ENCODE results near the gene SPI1.
A peak's percentile ranks its signal among the peaks of the same experiment; 100 is the strongest.

Gene SPI1

DNA sequence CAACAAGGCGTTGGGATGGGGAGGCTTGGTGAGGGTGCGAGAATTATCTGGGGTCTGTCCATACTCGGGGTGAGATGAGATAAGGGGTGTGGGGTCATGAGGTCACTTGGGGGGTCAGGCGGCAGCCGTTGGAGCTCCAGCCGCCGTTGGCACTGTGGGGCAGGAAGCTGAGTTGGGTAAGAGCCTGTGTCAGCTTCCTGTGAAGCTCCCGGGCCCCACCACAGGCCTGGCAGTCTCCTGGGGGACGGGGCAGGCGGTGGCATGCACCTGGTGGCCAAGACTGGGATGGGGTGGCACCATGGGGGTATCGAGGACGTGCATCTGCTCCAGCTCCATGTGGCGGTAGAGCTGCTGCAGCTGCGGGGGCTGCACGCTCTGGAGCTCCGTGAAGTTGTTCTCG is 18.8 kb downstream of the SPI1 start:
- Histone ChIP-seq H3K9me3 (ENCODE audit: control insufficient read depth in 2 of 2, low read length in 2 of 2) (no peaks in the 10 kb centered on the region), H3K27ac (ENCODE audit: low read depth in 2 of 2, low read length in 2 of 2) (no peak overlapping the region), H3K9ac (ENCODE audit: low read depth in 1 of 2, low read length in 2 of 2) (no peak overlapping the region), H3K27me3 (ENCODE audit: control insufficient read depth in 2 of 2, insufficient read depth in 2 of 2, low read length in 2 of 2) (no peaks in the 10 kb centered on the region), H3K4me1 (ENCODE audit: control insufficient read depth in 2 of 2, insufficient read depth in 2 of 2, low read length in 2 of 2) (peaks cover 0 to 5% of the 10 kb centered on the region in 2 donors), H3K4me3 (ENCODE audit: low read length in 2 of 2) (no peak overlapping the region), H3K36me3 (ENCODE audit: control insufficient read depth in 2 of 2, insufficient read depth in 2 of 2, low read length in 2 of 2) (peaks cover 0 to 3% of the 10 kb centered on the region in 2 donors)

GRCh38 chr11:47359162-47359561 is 19.2 kb downstream of the SPI1 start:
- Histone ChIP-seq H3K36me3 (ENCODE audit: control insufficient read depth in 2 of 2, insufficient read depth in 2 of 2, low read length in 2 of 2) (peaks cover 0 to 3% of the 10 kb centered on the region in 2 donors), H3K27me3 (ENCODE audit: control insufficient read depth in 2 of 2, insufficient read depth in 2 of 2, low read length in 2 of 2) (no peaks in the 10 kb centered on the region), H3K4me1 (ENCODE audit: control insufficient read depth in 2 of 2, insufficient read depth in 2 of 2, low read length in 2 of 2) (peaks cover 0 to 5% of the 10 kb centered on the region in 2 donors), H3K4me3 (ENCODE audit: low read length in 2 of 2) (no peak overlapping the region), H3K9ac (ENCODE audit: low read depth in 1 of 2, low read length in 2 of 2) (no peak overlapping the region), H3K27ac (ENCODE audit: low read depth in 2 of 2, low read length in 2 of 2) (no peak overlapping the region), H3K9me3 (ENCODE audit: control insufficient read depth in 2 of 2, low read length in 2 of 2) (no peaks in the 10 kb centered on the region)

GRCh38 chr11:47358731-47359051 is 19.7 kb downstream of the SPI1 start:
- Histone ChIP-seq H3K9ac (ENCODE audit: low read depth in 1 of 2, low read length in 2 of 2) (no peak overlapping the region), H3K9me3 (ENCODE audit: control insufficient read depth in 2 of 2, low read length in 2 of 2) (no peaks in the 10 kb centered on the region), H3K27ac (ENCODE audit: low read depth in 2 of 2, low read length in 2 of 2) (no peak overlapping the region), H3K4me3 (ENCODE audit: low read length in 2 of 2) (no peak overlapping the region), H3K36me3 (ENCODE audit: control insufficient read depth in 2 of 2, insufficient read depth in 2 of 2, low read length in 2 of 2) (peaks cover 0 to 3% of the 10 kb centered on the region in 2 donors), H3K4me1 (ENCODE audit: control insufficient read depth in 2 of 2, insufficient read depth in 2 of 2, low read length in 2 of 2) (peaks cover 0 to 5% of the 10 kb centered on the region in 2 donors), H3K27me3 (ENCODE audit: control insufficient read depth in 2 of 2, insufficient read depth in 2 of 2, low read length in 2 of 2) (no peaks in the 10 kb centered on the region)

DNA sequence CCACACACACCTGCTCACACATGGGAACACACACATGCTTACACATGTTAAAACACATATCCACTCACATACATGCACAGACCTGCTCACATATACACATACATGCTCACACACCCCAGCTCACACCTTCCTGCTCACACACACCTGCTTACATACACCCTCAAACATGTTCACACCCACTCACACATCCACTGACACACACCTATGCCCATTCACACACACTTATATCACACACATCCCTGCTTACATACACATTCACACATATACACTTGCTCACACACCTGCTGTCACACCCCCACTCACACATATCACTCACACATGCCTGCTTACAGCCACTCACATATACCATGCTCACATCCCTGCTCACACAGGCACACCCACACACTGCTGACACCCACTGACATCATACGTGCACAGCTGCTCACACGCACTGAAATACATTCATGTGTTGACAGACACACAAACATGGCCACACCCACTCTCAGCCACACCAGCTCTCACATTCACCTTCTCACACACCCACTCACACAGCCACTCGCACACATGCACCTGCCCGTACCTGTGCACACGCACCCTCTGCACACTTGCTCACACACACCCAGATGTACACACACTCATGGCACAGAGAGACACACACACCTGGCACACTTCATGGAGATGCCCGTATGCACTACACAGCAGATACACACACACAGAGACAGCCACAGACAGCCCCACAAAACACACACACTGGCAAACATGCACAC is 20.2 kb downstream of the SPI1 start:
- H3K4me1 ChIP-seq (ENCODE audit: control insufficient read depth in 2 of 2, insufficient read depth in 2 of 2, low read length in 2 of 2), result peaks cover 0 to 5% of the 10 kb centered on the region in 2 donors

DNA sequence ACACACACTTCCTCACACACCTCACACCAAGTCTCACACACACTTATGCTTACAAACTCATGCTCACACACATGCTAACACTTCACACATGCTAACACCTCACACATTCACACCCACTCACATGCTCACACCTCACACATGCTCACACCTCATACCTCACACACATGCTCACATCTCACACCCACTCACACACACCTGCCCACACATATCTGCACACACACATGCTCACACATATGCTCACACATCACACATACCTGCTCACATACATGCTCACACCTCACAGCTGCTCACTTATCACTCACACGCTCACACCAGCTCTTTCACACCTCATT is 21.4 kb downstream of the SPI1 start:
- Histone ChIP-seq H3K4me3 (ENCODE audit: low read length in 2 of 2) (no peak overlapping the region), H3K27me3 (ENCODE audit: control insufficient read depth in 2 of 2, insufficient read depth in 2 of 2, low read length in 2 of 2) (no peaks in the 10 kb centered on the region), H3K27ac (ENCODE audit: low read depth in 2 of 2, low read length in 2 of 2) (no peak overlapping the region), H3K9ac (ENCODE audit: low read depth in 1 of 2, low read length in 2 of 2) (no peak overlapping the region), H3K4me1 (ENCODE audit: control insufficient read depth in 2 of 2, insufficient read depth in 2 of 2, low read length in 2 of 2) (peaks cover 0 to 5% of the 10 kb centered on the region in 2 donors), H3K36me3 (ENCODE audit: control insufficient read depth in 2 of 2, insufficient read depth in 2 of 2, low read length in 2 of 2) (peaks cover 0 to 3% of the 10 kb centered on the region in 2 donors), H3K9me3 (ENCODE audit: control insufficient read depth in 2 of 2, low read length in 2 of 2) (no peaks in the 10 kb centered on the region)

More for the DNA sequence above, 20.2 kb downstream of the SPI1 start:
- H3K4me3 ChIP-seq (ENCODE audit: low read length in 2 of 2), result no peak overlapping the region
- no peak overlapping the region for H3K9ac ChIP-seq (ENCODE audit: low read depth in 1 of 2, low read length in 2 of 2)
- no peaks in the 10 kb centered on the region for H3K9me3 ChIP-seq (ENCODE audit: control insufficient read depth in 2 of 2, low read length in 2 of 2)
- peaks cover 0 to 3% of the 10 kb centered on the region in 2 donors for H3K36me3 ChIP-seq (ENCODE audit: control insufficient read depth in 2 of 2, insufficient read depth in 2 of 2, low read length in 2 of 2)
- no peak overlapping the region for H3K27ac ChIP-seq (ENCODE audit: low read depth in 2 of 2, low read length in 2 of 2)
- H3K27me3 ChIP-seq (ENCODE audit: control insufficient read depth in 2 of 2, insufficient read depth in 2 of 2, low read length in 2 of 2), result no peaks in the 10 kb centered on the region

DNA sequence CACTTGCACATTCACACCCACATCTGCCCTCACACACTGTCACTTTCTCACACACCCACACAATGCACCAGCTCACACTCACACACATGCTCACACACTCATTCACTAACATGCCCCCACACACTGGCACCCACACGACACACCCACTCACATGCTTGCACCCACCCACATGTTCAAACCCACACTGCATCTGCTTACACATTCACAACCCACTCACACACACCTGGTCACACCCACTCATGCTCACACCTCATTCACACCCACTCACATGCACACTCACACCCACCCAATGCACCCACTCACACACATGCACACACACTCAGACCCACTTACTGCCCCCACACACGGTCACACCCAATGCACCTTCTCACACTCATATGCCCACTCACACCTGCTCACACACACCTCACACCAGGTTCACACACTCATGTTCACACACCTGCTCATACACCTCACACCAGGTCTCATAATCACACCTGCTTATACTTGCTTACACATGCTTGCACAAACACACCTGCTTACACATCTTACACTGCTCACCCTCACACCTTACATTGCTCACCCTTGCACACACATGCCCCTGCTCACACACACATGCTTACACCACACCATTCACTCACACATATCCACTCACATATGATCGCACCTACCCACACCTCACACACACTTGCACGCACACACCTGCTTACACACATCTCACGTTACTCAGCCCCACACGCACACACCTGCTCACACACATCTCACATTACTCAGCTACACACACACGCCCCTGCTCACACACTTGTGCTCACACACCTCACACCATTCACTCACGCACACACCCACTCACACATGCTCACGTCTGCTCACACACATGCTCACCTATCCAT is 22.0 kb downstream of the SPI1 start:
- no peaks in the 10 kb centered on the region for H3K27me3 ChIP-seq (ENCODE audit: control insufficient read depth in 2 of 2, insufficient read depth in 2 of 2, low read length in 2 of 2)
- H3K4me3 ChIP-seq (ENCODE audit: low read length in 2 of 2), result no peak overlapping the region
- no peak overlapping the region for H3K27ac ChIP-seq (ENCODE audit: low read depth in 2 of 2, low read length in 2 of 2)
- H3K9ac ChIP-seq (ENCODE audit: low read depth in 1 of 2, low read length in 2 of 2), result no peak overlapping the region
- H3K36me3 ChIP-seq (ENCODE audit: control insufficient read depth in 2 of 2, insufficient read depth in 2 of 2, low read length in 2 of 2), result peaks cover 0 to 3% of the 10 kb centered on the region in 2 donors
- H3K9me3 ChIP-seq (ENCODE audit: control insufficient read depth in 2 of 2, low read length in 2 of 2), result no peaks in the 10 kb centered on the region
- H3K4me1 ChIP-seq (ENCODE audit: control insufficient read depth in 2 of 2, insufficient read depth in 2 of 2, low read length in 2 of 2), result peaks cover 0 to 5% of the 10 kb centered on the region in 2 donors

DNA sequence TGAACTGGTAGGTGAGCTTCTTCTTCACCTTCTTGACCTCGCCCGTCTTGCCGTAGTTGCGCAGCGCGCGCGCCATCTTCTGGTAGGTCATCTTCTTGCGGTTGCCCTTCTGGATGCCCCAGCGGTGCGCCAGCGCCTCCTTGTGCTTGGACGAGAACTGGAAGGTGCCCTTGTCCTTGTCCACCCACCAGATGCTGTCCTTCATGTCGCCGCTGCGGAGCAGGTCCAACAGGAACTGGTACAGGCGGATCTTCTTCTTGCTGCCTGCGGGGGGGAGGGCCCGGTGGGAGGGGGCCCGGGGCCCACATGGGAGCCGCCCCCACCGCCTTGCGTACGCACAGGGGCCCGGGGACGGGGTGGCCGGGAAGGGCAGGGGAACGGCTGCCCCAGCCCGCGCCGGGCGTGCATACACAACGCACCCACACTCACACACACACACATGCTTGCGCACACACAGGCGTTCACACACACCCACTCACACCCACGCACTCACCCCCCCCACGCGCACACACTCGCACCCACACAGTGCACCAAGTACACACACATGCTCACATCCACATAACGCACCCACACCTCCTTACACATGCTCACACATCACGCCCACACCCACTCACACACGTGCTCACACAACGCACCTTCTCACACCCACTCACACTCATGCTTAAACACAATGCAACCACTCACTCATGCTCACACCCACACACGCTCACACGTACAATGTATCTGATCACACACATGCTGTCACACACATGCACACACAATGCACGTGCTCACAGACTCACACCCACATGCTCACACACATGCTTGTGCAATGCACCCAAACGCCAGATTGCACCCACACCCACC is 22.8 kb downstream of the SPI1 start:
- Histone ChIP-seq H3K27me3 (ENCODE audit: control insufficient read depth in 2 of 2, insufficient read depth in 2 of 2, low read length in 2 of 2) (no peaks in the 10 kb centered on the region), H3K9me3 (ENCODE audit: control insufficient read depth in 2 of 2, low read length in 2 of 2) (no peaks in the 10 kb centered on the region), H3K9ac (ENCODE audit: low read depth in 1 of 2, low read length in 2 of 2) (peak overlapping the region in 1 of 2 donors; percentile 34), H3K4me1 (ENCODE audit: control insufficient read depth in 2 of 2, insufficient read depth in 2 of 2, low read length in 2 of 2) (peaks cover 0 to 5% of the 10 kb centered on the region in 2 donors), H3K27ac (ENCODE audit: low read depth in 2 of 2, low read length in 2 of 2) (no peak overlapping the region), H3K36me3 (ENCODE audit: control insufficient read depth in 2 of 2, insufficient read depth in 2 of 2, low read length in 2 of 2) (peaks cover 0 to 3% of the 10 kb centered on the region in 2 donors), H3K4me3 (ENCODE audit: low read length in 2 of 2) (peak overlapping the region; percentile 40 to 60)

DNA sequence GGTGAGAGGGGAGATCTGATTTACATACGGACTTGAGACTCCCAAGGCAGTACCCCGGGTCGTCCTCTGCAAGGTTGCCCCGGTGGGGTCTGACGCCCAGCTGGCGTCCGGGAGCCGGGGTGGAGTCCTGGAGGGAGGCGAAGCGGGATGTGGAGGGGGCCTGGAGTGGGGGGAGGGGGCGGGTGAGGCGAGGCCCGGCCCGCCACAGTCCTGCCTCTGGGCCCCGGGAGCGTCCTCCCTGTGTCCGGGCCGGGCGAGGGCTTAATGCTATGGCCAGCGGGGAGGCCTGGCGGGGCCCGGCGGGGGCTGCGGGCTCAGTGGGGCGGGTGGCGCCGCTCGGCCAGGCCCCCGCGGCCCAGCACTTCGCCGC is 23.4 kb downstream of the SPI1 start:
- Histone ChIP-seq H3K36me3 (ENCODE audit: control insufficient read depth in 2 of 2, insufficient read depth in 2 of 2, low read length in 2 of 2) (peaks cover 0 to 3% of the 10 kb centered on the region in 2 donors), H3K27me3 (ENCODE audit: control insufficient read depth in 2 of 2, insufficient read depth in 2 of 2, low read length in 2 of 2) (no peaks in the 10 kb centered on the region), H3K4me1 (ENCODE audit: control insufficient read depth in 2 of 2, insufficient read depth in 2 of 2, low read length in 2 of 2) (peaks cover 0 to 5% of the 10 kb centered on the region in 2 donors), H3K9ac (ENCODE audit: low read depth in 1 of 2, low read length in 2 of 2) (no peak overlapping the region), H3K9me3 (ENCODE audit: control insufficient read depth in 2 of 2, low read length in 2 of 2) (no peaks in the 10 kb centered on the region), H3K27ac (ENCODE audit: low read depth in 2 of 2, low read length in 2 of 2) (no peak overlapping the region), H3K4me3 (ENCODE audit: low read length in 2 of 2) (peak overlapping the region; percentile 40 to 48)

GRCh38 chr11:47353978-47354774 is 24.2 kb downstream of the SPI1 start:
- peaks cover 0 to 3% of the 10 kb centered on the region in 2 donors for H3K36me3 ChIP-seq (ENCODE audit: control insufficient read depth in 2 of 2, insufficient read depth in 2 of 2, low read length in 2 of 2)
- no peak overlapping the region for H3K9ac ChIP-seq (ENCODE audit: low read depth in 1 of 2, low read length in 2 of 2)
- H3K27me3 ChIP-seq (ENCODE audit: control insufficient read depth in 2 of 2, insufficient read depth in 2 of 2, low read length in 2 of 2), result no peaks in the 10 kb centered on the region
- H3K4me3 ChIP-seq (ENCODE audit: low read length in 2 of 2), result no peak overlapping the region
- H3K4me1 ChIP-seq (ENCODE audit: control insufficient read depth in 2 of 2, insufficient read depth in 2 of 2, low read length in 2 of 2), result peaks cover 0 to 5% of the 10 kb centered on the region in 2 donors
- H3K27ac ChIP-seq (ENCODE audit: low read depth in 2 of 2, low read length in 2 of 2), result no peak overlapping the region
- no peaks in the 10 kb centered on the region for H3K9me3 ChIP-seq (ENCODE audit: control insufficient read depth in 2 of 2, low read length in 2 of 2)

All from mucosa of rectum (tissue), 2 donors.